ENCODE data around the gene EPHB1. TPM values are rescaled to one million over a fixed set of nuclear protein-coding genes. Genes with fewer than 3 reads are reported as not detected.

The EPHB1 gene
- total RNA-seq, 2 donors from 2014 or later: 2.3 to 21.2 TPM

- no peaks in the 10 kb centered on the region for H3K4me1 ChIP-seq (replicated peaks)
- no peaks in the 10 kb centered on the region for H3K27me3 ChIP-seq (replicated peaks; ENCODE audit: insufficient read depth)
- no peak overlapping the region for H3K4me3 ChIP-seq
- H3K36me3 ChIP-seq: no peaks in the 10 kb centered on the region
- TF ChIP-seq CTCF (IDR thresholded peaks at IDR 0.05) (no peak), POLR2A (IDR thresholded peaks at IDR 0.05) (no peak)
- DNase-seq (ENCODE audit: low spot score): no peak
- no peak overlapping the region for H3K27ac ChIP-seq
- intact Hi-C loops (cut with DNase I): no loop called here
- WGBS: 88% methylated on average over 4 of the region's 4 CpGs
- no peaks in the 10 kb centered on the region for H3K9me3 ChIP-seq
These were observed 86.2 kb downstream of the EPHB1 start for GRCh38 chr3:134881305-134881704.

GRCh38 chr3:134883697-134884385, 88.8 kb downstream of the EPHB1 start:
- no peak for DNase-seq (ENCODE audit: low spot score)
- intact Hi-C loops (cut with DNase I): no loop called here
- Histone ChIP-seq H3K27me3 (replicated peaks; ENCODE audit: insufficient read depth) (no peaks in the 10 kb centered on the region), H3K4me1 (replicated peaks) (no peaks in the 10 kb centered on the region), H3K9me3 (no peaks in the 10 kb centered on the region), H3K27ac (no peak overlapping the region), H3K36me3 (no peaks in the 10 kb centered on the region), H3K4me3 (no peak overlapping the region)
- WGBS: 82% methylated on average over 5 of the region's 5 CpGs
- no peak for TF ChIP-seq CTCF (IDR thresholded peaks at IDR 0.05)
- TF ChIP-seq POLR2A (IDR thresholded peaks at IDR 0.05): no peak
- TF ChIP-seq POLR2AphosphoS5 (IDR thresholded peaks at IDR 0.05): no peak

GRCh38 chr3:134885877-134886621, 91.0 kb downstream of the EPHB1 start:
- H3K4me3 ChIP-seq: no peak overlapping the region
- no peaks in the 10 kb centered on the region for H3K4me1 ChIP-seq (replicated peaks)
- H3K27me3 ChIP-seq (replicated peaks; ENCODE audit: insufficient read depth): no peaks in the 10 kb centered on the region
- intact Hi-C loops (cut with DNase I): no loop called here
- WGBS: 69% methylated on average over 6 of the region's 6 CpGs
- no peaks in the 10 kb centered on the region for H3K36me3 ChIP-seq
- no peak overlapping the region for H3K27ac ChIP-seq
- TF ChIP-seq POLR2A (IDR thresholded peaks at IDR 0.05) (no peak), CTCF (IDR thresholded peaks at IDR 0.05) (no peak), POLR2AphosphoS5 (IDR thresholded peaks at IDR 0.05) (no peak)
- no peak for DNase-seq (ENCODE audit: low spot score)
- no peaks in the 10 kb centered on the region for H3K9me3 ChIP-seq

GRCh38 chr3:134886991-134887390, 91.9 kb downstream of the EPHB1 start:
- Histone ChIP-seq H3K4me1 (replicated peaks) (no peaks in the 10 kb centered on the region), H3K27me3 (replicated peaks; ENCODE audit: insufficient read depth) (no peaks in the 10 kb centered on the region), H3K27ac (no peak overlapping the region), H3K9me3 (no peaks in the 10 kb centered on the region), H3K36me3 (no peaks in the 10 kb centered on the region), H3K4me3 (no peak overlapping the region)
- intact Hi-C loops (cut with DNase I): no loop called here
- no peak for DNase-seq (ENCODE audit: low spot score)
- WGBS: 83% methylated on average over 4 of the region's 4 CpGs
- TF ChIP-seq POLR2AphosphoS5 (IDR thresholded peaks at IDR 0.05) (no peak), POLR2A (IDR thresholded peaks at IDR 0.05) (no peak), CTCF (IDR thresholded peaks at IDR 0.05) (no peak)

GRCh38 chr3:134887536-134887935, 92.5 kb downstream of the EPHB1 start:
- Histone ChIP-seq H3K36me3 (no peaks in the 10 kb centered on the region), H3K4me3 (no peak overlapping the region), H3K4me1 (replicated peaks) (no peaks in the 10 kb centered on the region), H3K27me3 (replicated peaks; ENCODE audit: insufficient read depth) (no peaks in the 10 kb centered on the region), H3K27ac (no peak overlapping the region), H3K9me3 (no peaks in the 10 kb centered on the region)
- TF ChIP-seq CTCF (IDR thresholded peaks at IDR 0.05) (no peak), POLR2AphosphoS5 (IDR thresholded peaks at IDR 0.05) (no peak), POLR2A (IDR thresholded peaks at IDR 0.05) (no peak)
- no peak for DNase-seq (ENCODE audit: low spot score)
- intact Hi-C loops (cut with DNase I): no loop called here
